GM12864 (cell line): ENCODE data around the gene CBFA2T3.

Source experiments
- DNase-seq: peaks from one replicate; pipeline ENCODE4 v3.0.0-alpha.2; 2011; ENCODE audit warnings: low read depth
- H3K4me3 ChIP-seq: 2 replicates; pipeline ENCODE4 v1.5.1; 2011; ENCODE audit warnings: mild to moderate bottlenecking, low read depth, low read length, control low read depth
- CTCF ChIP-seq: IDR thresholded peaks from 2 replicates; pipeline ENCODE4 v1.5.1; 2011; ENCODE audit warnings: low read depth, mild to moderate bottlenecking, moderate library complexity, low read length, control low read depth, inconsistent platforms; ENCODE audit errors: missing control alignments

CBFA2T3 gene

GRCh38 chr16:88838566-88838965 lies 138.4 kb downstream of the CBFA2T3 start:
- TF ChIP-seq CTCF, result no peak
- H3K4me3 ChIP-seq, result no peak overlapping the region
- DNase-seq, result no peak

- H3K4me3 ChIP-seq, result no peak overlapping the region
- no peak for DNase-seq
- TF ChIP-seq CTCF, result no peak
Measured at GRCh38 chr16:88837806-88838205, 139.2 kb downstream of the CBFA2T3 start.

- no peak for DNase-seq
- no peak overlapping the region for H3K4me3 ChIP-seq
- no peak for TF ChIP-seq CTCF
Measured at GRCh38 chr16:88836791-88837190, 140.2 kb downstream of the CBFA2T3 start.

- DNase-seq, result no peak
- TF ChIP-seq CTCF, result no peak
- H3K4me3 ChIP-seq, result no peak overlapping the region
Measured at GRCh38 chr16:88835818-88836217, 141.2 kb downstream of the CBFA2T3 start.

GRCh38 chr16:88835383-88835782 lies 141.6 kb downstream of the CBFA2T3 start:
- DNase-seq, result no peak
- no peak overlapping the region for H3K4me3 ChIP-seq
- TF ChIP-seq CTCF, result no peak

- no peak for TF ChIP-seq CTCF
- no peak overlapping the region for H3K4me3 ChIP-seq
- DNase-seq, result no peak
Measured at GRCh38 chr16:88834670-88835069, 142.3 kb downstream of the CBFA2T3 start.

- H3K4me3 ChIP-seq, result no peak overlapping the region
- TF ChIP-seq CTCF, result no peak
- DNase-seq, result no peak
Measured at GRCh38 chr16:88833086-88833485, 143.9 kb downstream of the CBFA2T3 start.
